Measurements from ENCODE around the gene JAKMIP2. TPM values are rescaled to one million over a fixed set of nuclear protein-coding genes. Genes with fewer than 3 reads are reported as not detected.

JAKMIP2 gene
- total RNA-seq, 1 experiment from 2014 or later = not detected

GRCh38 chr5:147687118-147687517 lies 95.4 kb downstream of the JAKMIP2 start:
- Histone ChIP-seq H3F3A (ENCODE audit: insufficient read depth, low read depth) (no peaks in the 10 kb centered on the region), H3K9me2 (ENCODE audit: insufficient read depth) (no peaks in the 10 kb centered on the region), H4K20me1 (ENCODE audit: insufficient read depth) (no peaks in the 10 kb centered on the region), H3K4me3 (no peak overlapping the region), H3K36me3 (ENCODE audit: low read depth) (no peaks in the 10 kb centered on the region), H3K27ac (no peak overlapping the region), H3K79me2 (ENCODE audit: low read depth) (no peaks in the 10 kb centered on the region), H3K4me1 (replicated peaks; ENCODE audit: insufficient read depth) (no peaks in the 10 kb centered on the region), H2AFZ (no peak overlapping the region), H3K27me3 (ENCODE audit: insufficient read depth, low read depth) (0 out of 2 replicates have a peak, but pooled peaks cover 4% of the 10 kb centered on the region), H3K9me3 (ENCODE audit: insufficient read depth, low read depth) (no peaks in the 10 kb centered on the region), H3K4me2 (no peak overlapping the region)
- TF ChIP-seq CTCF (conservative IDR thresholded peaks at IDR 0.05) (no peak), EZH2 (IDR thresholded peaks at IDR 0.05; ENCODE audit: low read depth) (no peak)
- ChIA-PET CTCF (no interaction called here), POLR2A (ENCODE audit: unreplicated experiment) (no interaction called here)
- intact Hi-C loops (cut with micrococcal nuclease; ENCODE audit: unreplicated experiment) = no loop called here
- no peak for DNase-seq
- no TSS peak for BruUV-seq (replicated peaks)

GRCh38 chr5:147686421-147686820 lies 96.1 kb downstream of the JAKMIP2 start:
- Histone ChIP-seq H3K9me3 (ENCODE audit: insufficient read depth, low read depth) (no peaks in the 10 kb centered on the region), H2AFZ (no peak overlapping the region), H3F3A (ENCODE audit: insufficient read depth, low read depth) (no peaks in the 10 kb centered on the region), H4K20me1 (ENCODE audit: insufficient read depth) (no peaks in the 10 kb centered on the region), H3K27ac (no peak overlapping the region), H3K36me3 (ENCODE audit: low read depth) (no peaks in the 10 kb centered on the region), H3K27me3 (ENCODE audit: insufficient read depth, low read depth) (0 out of 2 replicates have a peak, but pooled peaks cover 4% of the 10 kb centered on the region), H3K4me3 (no peak overlapping the region), H3K4me1 (replicated peaks; ENCODE audit: insufficient read depth) (no peaks in the 10 kb centered on the region), H3K79me2 (ENCODE audit: low read depth) (no peaks in the 10 kb centered on the region), H3K4me2 (no peak overlapping the region), H3K9me2 (ENCODE audit: insufficient read depth) (no peaks in the 10 kb centered on the region)
- no peak for TF ChIP-seq CTCF (conservative IDR thresholded peaks at IDR 0.05)
- no peak for TF ChIP-seq EZH2 (IDR thresholded peaks at IDR 0.05; ENCODE audit: low read depth)
- ChIA-PET POLR2A (ENCODE audit: unreplicated experiment) (no interaction called here), CTCF (no interaction called here)
- intact Hi-C loops (cut with micrococcal nuclease; ENCODE audit: unreplicated experiment) = no loop called here
- no peak for DNase-seq
- BruUV-seq (replicated peaks) = no TSS peak

- no peaks in the 10 kb centered on the region for H3F3A ChIP-seq (ENCODE audit: insufficient read depth, low read depth)
- no peak overlapping the region for H2AFZ ChIP-seq
- H3K4me1 ChIP-seq (replicated peaks; ENCODE audit: insufficient read depth) = no peaks in the 10 kb centered on the region
- intact Hi-C loops (cut with micrococcal nuclease; ENCODE audit: unreplicated experiment) = no loop called here
- no peaks in the 10 kb centered on the region for H4K20me1 ChIP-seq (ENCODE audit: insufficient read depth)
- H3K79me2 ChIP-seq (ENCODE audit: low read depth) = no peaks in the 10 kb centered on the region
- no TSS peak for BruUV-seq (replicated peaks)
- no peaks in the 10 kb centered on the region for H3K9me3 ChIP-seq (ENCODE audit: insufficient read depth, low read depth)
- POLR2A ChIA-PET (ENCODE audit: unreplicated experiment) = no interaction called here
- H3K36me3 ChIP-seq (ENCODE audit: low read depth) = no peaks in the 10 kb centered on the region
- H3K27ac ChIP-seq = no peak overlapping the region
- DNase-seq = no peak
- no peaks in the 10 kb centered on the region for H3K9me2 ChIP-seq (ENCODE audit: insufficient read depth)
- H3K27me3 ChIP-seq (ENCODE audit: insufficient read depth, low read depth) = 0 out of 2 replicates have a peak, but pooled peaks cover 4% of the 10 kb centered on the region
- TF ChIP-seq CTCF (conservative IDR thresholded peaks at IDR 0.05) (no peak), EZH2 (IDR thresholded peaks at IDR 0.05; ENCODE audit: low read depth) (no peak)
- CTCF ChIA-PET = no interaction called here
- no peak overlapping the region for H3K4me2 ChIP-seq
- H3K4me3 ChIP-seq = no peak overlapping the region
Measured at GRCh38 chr5:147685993-147686392, 96.5 kb downstream of the JAKMIP2 start.
